NCI-H524 treated with DMSO at 0.1 percent for 48 hours (cell line): ENCODE data around the gene TMEM87B.

Experiments
- DNase-seq: peaks from one replicate; lab custom pipeline; 2025; lab: John Stamatoyannopoulos, UW

The TMEM87B gene

DNA sequence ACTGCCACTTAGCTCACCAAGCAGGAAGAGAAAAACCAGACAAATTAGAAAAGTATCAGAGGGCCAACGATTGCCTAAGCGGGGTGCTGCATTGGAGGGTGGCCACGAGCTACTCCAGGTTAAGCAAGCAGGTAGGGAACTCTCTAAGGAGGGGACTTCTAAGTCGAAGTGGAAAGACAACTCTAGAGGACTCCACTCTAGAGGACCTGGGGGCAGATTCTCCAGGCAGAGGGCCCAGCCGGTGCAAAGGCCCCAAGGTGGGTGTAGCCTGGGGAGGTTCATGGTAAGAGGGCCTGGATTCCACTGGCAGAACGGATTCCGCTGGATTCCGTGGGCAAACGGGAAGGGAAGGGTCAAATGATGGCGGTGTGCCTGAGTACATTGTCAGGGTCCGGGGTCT, 95.8 kb downstream of the TMEM87B start:
- no peak for DNase-seq

DNA sequence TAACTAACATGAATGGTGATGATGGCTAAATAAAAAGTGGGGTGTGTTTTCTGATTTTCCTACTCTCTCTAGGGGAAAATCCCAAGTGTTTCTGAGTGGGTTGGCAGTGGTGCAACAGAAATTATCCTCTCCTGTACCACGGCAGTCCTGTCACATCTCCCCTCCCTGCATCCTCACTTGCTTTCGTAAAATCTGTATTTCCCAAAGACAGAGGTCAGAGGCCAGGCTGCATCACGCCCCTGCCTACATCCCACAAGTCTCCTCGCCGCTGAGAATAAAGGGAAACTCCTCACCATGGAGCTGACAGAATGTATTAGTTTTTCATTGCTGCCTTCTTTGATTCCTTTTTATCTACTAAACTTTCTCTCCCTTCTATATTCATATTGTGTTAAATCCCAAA, 96.2 kb downstream of the TMEM87B start:
- DNase-seq: no peak

DNA sequence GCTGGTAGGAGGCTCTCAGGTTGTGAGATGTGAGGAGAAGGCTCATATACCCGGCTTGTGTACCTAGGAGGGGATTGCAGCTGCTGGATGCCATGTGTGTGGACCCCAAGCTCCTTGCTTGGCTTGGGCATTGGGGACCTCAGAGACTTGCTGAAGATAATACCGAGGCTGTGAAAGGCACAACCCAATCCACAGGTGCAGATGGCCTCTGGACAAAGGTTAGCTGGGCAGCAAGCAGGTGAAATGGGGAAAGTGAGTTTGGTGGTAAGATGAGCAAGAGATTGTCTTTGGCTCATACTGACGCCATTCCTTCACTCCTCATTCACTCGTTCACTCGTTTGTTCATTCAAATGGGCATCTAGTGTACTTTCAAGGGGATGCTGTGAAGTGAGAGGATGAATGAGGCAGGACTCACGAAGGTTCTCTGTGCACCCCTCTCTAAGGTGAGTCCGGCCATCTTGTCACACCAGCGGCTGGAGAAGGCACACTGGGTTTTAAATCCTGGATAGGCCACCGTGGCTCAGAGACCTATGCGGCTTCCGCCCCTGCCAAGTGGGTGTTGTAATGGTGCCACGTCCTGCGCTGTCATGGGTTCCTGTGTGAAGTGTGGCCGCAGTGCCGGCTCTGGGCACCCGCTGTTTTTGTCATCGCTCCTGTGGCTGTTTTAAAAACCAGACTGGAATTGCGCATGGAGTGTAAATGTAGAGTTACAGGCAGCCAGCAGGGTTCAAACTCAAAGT, 96.8 kb downstream of the TMEM87B start:
- no peak for DNase-seq

DNA sequence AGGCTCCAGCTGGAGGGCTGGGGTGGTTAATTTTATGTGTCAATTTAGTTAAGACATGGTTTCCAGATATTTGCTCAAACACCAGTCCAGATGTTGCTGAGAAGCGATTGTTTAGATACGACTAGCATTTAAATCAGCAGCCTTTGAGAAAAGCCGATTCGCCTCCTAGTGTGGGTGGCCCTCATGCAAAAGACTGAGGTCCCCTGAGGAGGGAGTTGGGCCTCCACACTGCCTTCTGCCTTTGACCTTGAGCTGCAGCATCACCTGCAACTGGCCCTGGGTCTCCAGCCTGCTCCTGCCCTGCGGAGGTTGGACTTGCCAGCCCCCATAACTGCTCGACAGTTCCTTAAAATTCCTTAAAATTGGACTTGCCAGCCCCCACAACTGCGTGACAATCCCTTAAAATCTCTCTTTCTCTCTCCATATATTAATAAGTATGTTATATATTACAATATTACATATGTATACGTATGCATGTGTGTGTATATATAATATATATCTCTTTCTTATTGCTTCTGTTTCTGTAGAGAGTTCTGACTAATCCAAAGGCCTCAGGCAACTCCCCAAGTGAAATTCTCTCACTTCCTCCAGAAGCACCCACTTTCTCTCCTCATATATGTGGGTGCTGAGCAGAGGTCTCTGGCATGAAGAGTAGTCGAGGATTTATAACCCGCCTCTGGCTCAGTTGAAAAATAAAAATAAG, 97.6 kb downstream of the TMEM87B start:
- no peak for DNase-seq

DNA sequence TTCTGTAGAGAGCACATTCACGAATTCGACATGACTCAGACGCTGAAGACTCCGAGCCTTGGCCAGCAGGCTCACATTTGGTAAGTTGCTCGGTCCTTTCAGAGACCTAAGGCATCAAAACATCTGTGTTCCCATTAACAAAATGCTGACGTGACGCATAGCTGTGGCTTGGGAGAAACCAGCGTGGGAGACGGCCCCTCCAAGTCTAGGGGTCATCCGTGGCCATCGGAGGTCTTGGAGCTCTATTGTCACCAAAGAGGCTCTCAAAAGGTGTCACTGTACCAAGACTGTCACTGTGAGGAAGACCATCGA, 98.1 kb downstream of the TMEM87B start:
- no peak for DNase-seq

DNA sequence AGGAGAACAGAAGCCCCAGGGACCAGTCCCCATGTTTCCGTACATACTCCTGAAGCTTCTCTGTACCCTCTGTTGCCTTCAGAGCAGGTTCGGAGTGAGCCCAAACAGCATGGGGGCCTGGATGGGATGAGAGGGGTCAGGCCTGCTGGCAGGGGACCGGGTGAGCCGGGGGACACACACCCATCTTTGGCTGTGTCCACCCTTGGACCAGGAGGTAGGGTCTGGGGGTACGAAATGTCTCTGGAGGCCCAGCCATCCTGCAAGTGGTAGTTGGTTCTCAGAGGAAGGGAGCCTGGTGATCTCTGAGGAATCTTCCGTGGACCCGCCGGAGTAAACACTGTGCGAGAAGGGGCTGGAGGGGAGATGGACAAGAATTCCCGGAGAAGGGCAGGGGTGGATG, 98.4 kb downstream of the TMEM87B start:
- no peak for DNase-seq

DNA sequence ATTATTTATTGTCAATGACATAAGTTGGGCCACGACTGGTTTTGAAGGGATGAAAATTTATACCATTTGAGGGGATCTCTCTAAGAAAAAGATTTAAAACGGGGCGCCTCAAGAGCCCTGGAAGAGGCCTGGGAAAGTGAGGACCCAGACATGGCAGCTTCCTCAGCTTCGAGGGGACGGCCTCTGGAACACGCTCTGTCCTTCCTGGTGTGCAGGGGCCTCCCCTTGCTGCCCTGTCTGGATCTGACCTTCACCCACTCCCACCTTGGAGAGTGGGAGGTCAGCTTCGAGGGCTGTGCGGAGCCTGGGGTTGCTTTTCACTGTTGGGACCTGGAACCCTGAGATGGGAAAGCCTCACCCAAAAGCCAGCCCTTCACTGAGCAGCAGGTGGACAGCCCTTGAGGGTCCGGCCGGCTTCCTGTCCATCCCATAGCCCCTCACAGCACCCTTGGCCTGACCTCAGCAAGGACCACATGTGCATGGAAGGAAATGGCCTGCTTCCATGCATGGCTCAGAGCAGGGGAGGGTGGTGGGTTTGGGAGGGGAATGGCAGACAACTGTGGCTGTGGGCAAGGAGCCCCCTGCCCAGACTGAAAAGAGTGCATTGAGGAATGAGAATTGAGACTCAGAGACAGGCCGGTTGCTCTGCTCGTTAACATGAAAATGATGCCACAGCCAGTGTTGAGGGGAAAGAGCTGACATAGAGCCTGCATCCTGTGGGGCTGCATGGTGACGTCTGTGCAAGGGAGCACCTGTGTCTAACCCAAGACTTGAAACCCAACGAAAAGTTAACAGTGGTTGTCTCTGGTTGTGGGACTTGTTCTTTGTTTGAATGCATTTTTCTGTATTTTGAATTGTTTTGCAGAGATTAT, 99.4 kb downstream of the TMEM87B start:
- DNase-seq: no peak

DNA sequence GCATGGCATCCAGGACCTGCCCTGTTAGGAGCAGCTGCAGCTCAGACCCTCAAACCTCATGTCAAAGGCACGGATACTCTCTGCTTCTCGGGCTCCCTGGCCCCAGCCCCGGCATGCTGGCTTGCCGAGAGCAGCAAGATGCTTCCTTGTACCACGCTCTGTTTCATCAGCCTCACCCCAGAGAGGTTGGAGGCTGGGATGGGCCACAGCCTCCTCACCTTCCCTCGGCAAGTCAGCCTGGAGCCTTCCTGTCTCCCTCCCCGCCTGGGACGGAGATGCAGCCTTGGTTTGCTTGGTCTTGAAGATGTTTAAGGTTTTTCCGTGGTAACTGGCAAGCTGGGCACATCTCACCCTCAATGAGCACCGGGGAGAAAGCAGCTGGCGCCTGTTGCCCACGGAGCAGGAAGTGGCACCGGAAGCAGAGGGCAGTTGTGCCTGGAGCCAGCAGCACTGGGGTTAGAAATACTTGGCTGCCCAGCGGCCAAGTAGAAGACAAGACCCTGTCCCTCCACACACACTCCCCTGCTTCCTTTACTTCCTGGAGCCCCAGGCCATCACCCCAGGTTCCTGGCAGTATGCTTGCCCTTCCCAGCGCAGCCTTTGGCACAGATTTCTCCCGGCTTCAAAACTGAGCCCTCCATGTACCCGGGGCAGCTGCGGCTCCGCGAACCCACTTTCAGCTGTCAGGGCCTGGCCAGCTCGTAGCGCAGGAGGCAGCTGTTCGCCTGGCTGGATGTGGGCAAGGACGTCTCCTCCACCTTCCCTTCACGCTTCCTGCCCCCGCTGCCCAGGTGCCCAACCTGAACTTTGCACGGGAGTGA, 100.5 kb downstream of the TMEM87B start:
- DNase-seq: no peak

DNA sequence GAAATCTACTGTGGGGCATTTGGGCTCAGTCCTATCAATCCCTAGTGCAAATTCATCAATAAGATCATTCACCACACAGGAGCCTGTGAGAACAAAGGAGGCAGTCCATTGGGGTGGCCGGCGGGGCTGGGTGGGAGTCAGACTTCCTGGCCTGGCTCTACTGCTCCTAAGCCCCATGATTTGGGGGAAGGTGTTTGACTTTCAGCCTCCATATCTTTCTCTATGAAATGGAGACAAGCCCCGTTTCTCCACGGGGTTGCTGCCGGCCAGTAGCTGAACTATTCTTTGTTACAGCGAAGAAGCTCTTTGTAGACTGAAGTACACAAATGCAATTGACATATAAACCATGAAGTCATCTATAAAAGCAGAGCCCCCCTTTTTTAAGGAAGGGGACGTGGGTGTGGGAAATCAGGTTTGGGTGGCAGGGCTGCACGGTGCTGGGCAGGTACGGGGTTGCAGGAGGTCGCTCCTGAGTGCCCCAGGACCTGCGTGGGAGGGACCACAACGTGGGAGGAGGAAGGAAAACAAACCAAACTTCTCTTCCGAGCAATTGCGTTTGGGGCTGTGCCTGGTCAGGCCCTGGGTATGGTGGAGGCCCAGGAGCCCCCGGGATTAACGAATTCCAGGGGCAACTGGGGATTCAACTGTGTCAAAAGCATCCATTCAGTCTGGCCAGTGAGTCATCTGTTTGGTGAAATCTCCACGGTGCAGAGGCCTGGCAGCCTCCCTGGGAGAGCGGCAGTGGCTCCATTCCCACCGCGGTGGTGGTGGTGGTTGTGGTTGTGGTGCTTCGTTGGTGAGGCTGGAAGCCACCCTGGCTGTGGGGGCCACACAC, 101.3 kb downstream of the TMEM87B start:
- DNase-seq: no peak

DNA sequence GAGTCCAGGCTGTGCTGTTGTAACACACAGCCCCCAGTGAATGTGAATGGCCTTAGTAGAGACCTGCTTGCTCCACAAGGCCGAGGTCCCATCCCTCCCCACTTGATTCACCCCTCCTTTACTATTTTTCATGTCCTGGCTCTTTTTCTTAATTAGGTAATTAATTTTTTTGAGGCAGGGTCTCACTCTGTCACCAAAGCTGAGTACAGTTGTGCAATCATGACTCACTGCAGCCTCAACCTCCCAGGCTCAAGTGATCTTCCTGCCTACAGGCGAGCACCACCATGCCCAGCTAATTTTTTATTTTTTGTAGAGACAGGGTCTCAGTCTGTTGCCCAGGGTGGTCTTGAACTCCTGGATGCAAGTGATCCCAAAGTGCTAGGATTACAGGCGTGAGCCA, 102.4 kb downstream of the TMEM87B start:
- no peak for DNase-seq

DNA sequence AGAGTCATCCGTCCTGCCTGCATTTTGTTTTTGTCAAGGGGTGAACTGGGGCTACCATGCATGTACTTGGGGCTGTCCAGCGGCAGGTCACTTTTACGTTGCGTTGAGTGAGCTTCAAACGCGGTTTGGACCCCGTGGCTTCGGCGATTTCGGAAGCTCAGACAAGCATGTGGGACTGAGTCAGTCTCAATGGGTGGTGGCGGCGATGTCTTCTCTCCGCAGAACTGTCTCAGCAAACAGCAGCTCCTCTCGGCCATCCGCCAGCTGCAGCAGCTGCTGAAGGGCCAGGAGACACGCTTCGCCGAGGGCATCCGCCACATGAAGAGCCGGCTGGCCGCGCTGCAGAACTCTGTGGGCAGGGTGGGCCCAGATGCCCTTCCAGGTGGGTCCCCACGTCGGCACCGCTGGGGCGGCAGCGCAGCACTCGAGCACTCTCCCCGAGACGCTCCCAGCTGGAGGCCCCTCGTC, 104.4 kb downstream of the TMEM87B start:
- DNase-seq: no peak

DNA sequence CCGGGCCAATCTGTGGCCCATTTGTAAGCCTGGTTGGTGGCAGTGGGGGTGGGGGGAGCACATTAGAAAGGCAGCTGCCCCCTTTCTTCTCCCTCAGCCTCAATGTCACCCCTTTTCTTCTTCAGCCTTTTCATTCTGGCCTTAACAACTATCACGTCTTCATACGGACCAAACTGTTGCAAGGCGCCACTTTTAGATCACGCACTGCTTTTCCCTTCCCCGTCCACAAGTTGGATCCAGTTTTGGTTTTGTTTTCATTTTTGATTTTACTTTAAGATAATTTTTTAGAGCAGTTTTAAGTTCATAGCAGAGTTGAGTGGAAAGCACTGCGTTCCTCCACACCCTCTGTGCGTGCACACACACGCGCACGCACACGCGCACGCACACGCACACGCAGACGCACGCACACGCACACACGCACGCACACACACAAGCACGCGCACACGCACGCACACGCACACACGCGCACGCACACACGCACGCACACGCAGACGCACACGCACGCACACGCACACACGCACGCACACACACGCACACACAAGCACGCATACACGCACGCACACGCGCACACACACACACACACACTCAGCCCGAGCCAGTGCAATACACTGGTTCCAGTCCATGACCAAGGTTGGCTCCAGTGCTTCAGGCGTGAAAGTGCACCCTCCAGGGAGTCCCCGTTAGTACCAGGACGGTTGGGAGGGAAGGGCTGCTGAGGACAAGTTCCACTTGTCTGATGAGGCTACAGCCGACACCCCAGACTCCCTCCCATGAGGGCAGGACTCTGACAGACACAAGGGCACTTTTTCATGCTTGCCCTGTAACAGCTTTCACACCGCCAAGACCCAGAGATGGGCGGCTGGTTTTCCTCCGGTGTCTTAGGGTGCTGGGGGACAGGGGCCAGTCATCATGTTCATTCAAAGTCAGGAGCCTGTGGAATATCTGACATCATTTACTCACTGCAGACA, 105.5 kb downstream of the TMEM87B start:
- DNase-seq: no peak

DNA sequence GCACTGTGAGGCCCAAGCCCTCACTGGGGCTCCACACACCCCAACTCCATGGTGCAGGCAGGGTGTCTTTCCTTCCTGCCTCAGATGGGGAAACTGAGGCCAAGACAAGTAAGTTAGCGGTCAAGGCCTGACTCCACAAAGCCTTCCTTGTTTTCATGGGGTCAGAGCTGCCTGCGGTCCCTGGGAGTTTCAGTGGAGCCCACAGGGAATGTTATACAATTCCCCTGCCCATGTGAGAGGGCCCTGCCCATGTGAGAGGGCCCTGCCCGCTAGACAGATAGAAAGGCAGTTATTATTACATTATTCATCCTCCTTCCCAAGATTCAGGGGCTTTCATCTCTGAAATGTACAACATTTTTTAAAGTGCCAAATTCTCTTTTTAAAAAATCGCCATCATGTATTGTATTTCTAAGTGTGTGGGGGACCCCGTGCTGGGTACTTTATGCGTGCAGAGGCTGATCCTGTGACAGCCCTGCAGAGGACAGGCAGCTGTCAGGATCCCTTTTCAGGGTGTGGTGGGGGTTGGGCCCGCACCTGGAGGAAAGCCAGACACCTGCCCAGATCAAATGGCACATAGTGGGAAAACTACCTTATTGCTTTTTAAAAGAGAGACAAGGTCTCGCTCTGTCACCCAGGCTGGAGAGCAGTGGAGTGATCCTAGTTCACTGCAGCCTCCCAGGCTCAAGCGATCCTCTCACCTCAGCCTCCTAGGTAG, 106.5 kb downstream of the TMEM87B start:
- DNase-seq: no peak

DNA sequence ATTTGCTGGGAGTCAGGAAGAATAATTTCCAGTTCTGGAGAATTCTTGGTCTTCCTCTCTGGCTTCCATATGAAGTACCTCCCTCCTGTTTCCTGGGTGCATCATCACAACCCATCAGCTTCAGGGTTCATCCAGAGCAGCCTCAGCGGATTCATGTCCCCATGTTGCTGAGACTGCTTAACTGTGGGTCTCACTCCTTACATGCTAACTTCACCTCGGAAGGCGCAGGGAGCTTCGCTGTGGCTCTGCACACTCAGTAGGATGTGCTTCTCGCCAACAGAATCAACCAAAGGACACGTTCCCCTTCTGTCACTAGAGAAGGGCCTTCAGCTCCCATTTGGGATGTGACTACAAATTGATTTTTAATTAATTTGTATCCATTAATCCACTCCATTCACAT, 107.3 kb downstream of the TMEM87B start:
- DNase-seq: no peak

DNA sequence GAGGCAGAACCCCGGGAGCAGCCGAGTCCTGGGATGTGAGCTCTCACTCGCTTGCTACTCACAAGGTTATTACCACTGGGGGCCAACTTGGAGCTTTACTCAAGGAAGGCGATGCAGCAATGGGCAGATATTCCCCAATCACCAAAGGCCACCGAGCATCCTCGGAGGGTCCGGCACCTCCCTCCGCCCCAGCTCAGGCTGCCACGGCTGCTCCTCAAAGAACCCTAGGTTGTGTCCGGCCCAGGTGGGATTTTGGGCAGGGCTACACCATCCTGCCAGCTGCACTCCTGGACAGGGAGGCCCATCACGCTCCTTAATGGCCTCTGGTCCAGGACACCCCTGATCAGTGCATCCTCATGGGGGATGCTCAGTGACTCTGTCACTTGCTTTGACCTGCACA, 107.9 kb downstream of the TMEM87B start:
- DNase-seq: no peak

DNA sequence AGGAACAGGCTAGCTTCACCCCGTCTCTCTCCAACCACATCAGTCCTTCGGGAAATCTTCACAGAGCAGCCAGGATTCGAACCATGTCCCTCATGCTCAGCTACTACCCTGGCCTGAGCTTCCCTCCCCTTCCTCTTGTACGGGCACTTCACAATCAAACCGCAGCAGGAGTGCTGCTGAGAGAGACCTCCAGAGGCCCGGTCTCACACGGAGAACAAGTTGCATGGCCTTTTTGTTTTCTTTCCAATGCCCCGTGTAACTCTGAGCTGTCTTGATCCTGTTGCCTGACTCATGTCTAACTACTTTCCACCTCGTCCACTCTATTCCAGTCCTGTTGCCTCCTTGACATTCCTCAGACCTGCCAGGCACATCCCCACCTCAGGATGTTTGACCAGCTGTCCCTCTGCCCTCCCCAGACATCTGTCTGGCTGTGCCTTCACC, 108.5 kb downstream of the TMEM87B start:
- DNase-seq: no peak

DNA sequence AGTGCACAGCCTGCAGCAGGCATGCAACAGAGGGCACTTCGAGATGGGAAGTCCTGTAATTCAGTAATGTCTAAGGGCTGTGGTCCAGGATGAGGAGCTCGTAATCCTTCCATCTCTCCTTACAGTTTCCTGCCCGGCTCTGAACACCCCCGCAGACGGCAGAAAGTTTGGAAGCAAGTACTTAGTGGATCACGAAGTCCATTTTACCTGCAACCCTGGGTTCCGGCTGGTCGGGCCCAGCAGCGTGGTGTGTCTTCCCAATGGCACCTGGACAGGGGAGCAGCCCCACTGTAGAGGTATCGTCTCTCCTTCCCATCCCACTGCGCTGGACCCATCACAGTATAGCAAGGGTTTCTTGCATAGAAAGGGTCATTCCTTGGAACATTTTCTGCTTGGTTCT, 109.8 kb downstream of the TMEM87B start:
- DNase-seq: no peak

DNA sequence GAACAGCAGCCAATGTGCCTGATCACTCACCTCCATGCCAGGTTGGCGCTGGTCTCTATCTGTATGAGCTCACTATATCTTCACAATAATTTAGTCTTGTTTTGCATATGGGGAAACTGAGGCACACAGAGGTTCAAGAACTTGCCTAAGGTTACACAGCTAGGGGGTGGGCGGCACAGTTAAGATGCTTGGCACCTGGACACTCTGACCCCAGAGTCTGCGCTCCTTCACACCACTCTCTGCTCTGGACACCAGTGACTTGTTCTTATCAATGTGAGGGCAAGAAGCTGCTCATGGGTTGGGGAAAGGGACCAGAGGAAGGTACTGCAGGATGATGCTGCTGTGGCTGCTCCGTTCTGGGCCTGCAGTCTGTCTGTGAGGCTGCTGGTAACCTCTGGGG, 110.2 kb downstream of the TMEM87B start:
- no peak for DNase-seq

DNA sequence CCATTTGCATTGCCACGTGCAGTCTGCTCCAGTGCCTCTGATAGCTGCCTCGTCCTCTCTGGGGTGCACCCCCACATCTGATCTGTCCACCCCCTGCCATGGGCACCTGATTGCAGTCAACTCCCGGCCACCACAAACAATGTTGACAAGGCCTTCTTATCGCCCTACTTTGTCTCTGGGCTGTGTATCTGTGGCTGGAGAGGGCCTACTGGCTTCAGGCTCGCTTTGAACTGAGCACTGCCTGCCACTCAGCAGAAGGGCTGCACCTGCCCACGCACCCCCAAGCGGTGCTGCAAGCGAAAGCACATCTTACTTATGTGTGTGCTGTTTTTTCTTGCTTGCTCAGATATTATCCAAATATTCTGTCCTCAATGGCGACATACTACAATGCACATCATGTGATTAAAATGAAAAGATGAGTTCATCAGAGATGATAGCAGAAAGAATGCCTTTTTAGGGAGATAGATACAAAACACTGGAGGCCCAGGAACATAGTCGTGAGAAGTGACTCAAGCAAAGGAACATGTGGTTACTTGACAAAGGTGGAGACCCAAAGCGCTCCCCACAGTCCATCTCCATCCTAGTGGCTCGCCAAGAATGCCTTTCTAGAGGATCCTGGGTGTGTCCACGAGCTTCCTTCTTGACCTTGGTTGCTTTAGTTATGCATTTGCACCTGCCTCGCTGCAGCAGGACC, 111.9 kb downstream of the TMEM87B start:
- no peak for DNase-seq
